ENCODE data around the gene S100A14. TPM values are rescaled to one million over a fixed set of nuclear protein-coding genes. Genes with fewer than 3 reads are reported as not detected.

Gene S100A14
- total RNA-seq, 1 experiment from 2014 or later = 0.57 TPM

DNA sequence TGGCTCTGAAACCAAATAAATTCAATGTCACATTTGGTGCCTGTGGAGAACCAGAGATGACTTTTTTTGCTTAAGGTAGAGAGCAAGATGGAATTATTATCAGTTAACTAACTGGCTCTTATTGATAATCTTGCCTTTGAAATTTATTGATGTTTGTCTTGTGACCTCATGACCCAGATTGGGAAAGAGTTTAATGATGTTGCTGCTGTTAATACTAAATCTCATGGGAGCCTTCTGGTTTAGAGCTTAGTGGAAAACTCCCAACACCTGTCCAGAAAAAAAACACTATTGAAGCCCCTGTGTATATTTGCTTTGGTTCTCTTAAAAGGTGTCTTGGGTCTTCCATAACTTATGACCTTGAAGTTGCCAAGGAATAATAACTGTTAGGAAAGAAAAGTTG, 27.7 kb upstream of the S100A14 start:
- CTCF ChIA-PET = no interaction called here
- H3K36me3 ChIP-seq (ENCODE audit: control insufficient read depth, insufficient read depth, low read length) = peaks cover 48% of the 10 kb centered on the region
- in situ Hi-C loops (cut with HindIII; ENCODE audit: low pct_unique_long_range_greater_than_20kb, low sequenced_read_pairs) = no loop called here

DNA sequence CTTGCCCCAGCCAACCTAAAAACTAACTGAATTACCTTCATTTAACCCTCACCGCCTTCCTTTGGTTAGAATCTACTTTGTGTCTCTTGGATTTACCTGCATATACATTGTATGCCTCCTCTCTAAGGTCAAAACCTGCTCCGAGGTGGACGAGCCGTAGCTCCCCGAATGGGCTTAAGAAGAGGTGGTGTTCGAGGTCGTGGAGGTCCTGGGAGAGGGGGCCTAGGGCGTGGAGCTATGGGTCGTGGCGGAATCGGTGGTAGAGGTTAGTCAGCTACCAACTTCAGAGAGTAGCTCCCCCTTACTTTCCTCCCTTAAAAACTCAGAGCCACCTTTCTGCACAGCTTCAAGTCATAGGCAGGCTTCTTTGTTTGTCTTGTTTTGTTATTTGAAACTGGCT, 27.0 kb upstream of the S100A14 start:
- Histone ChIP-seq H3K36me3 (ENCODE audit: control insufficient read depth, insufficient read depth, low read length) (peaks cover 53% of the 10 kb centered on the region), H3K4me1 (ENCODE audit: control insufficient read depth, insufficient read depth, low read length) (no peaks in the 10 kb centered on the region), H3K27me3 (ENCODE audit: control insufficient read depth, insufficient read depth, low read length) (no peaks in the 10 kb centered on the region), H3K4me3 (ENCODE audit: low read depth in 2 of 2, low read length in 2 of 2) (no peak overlapping the region), H3K27ac (ENCODE audit: low read length) (no peak overlapping the region), H3K9me3 (ENCODE audit: control insufficient read depth, insufficient read depth, low read depth, low read length) (no peaks in the 10 kb centered on the region)
- ChIA-PET POLR2A (interaction anchor here (1.0 kb wide), 1 partner anchor 9 kb away, joined by 4 read pairs; the partner anchor contains the start of gene CHTOP), CTCF (no interaction called here)
- TF ChIP-seq POLR2AphosphoS5 (IDR thresholded peaks at IDR 0.05; ENCODE audit: low read depth, low read length) = no peak
- TF ChIP-seq, protein P1, sequence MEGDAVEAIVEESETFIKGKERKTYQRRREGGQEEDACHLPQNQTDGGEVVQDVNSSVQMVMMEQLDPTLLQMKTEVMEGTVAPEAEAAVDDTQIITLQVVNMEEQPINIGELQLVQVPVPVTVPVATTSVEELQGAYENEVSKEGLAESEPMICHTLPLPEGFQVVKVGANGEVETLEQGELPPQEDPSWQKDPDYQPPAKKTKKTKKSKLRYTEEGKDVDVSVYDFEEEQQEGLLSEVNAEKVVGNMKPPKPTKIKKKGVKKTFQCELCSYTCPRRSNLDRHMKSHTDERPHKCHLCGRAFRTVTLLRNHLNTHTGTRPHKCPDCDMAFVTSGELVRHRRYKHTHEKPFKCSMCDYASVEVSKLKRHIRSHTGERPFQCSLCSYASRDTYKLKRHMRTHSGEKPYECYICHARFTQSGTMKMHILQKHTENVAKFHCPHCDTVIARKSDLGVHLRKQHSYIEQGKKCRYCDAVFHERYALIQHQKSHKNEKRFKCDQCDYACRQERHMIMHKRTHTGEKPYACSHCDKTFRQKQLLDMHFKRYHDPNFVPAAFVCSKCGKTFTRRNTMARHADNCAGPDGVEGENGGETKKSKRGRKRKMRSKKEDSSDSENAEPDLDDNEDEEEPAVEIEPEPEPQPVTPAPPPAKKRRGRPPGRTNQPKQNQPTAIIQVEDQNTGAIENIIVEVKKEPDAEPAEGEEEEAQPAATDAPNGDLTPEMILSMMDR (IDR thresholded peaks at IDR 0.05) = no peak
- TF ChIP-seq TCF7L2 (IDR thresholded peaks at IDR 0.05; ENCODE audit: low read depth, low read length) = no peak
- TF ChIP-seq SIN3A (IDR thresholded peaks at IDR 0.05; ENCODE audit: borderline replicate concordance, insufficient read depth, low read depth, low read length) = no peak
- TF ChIP-seq, protein P2, sequence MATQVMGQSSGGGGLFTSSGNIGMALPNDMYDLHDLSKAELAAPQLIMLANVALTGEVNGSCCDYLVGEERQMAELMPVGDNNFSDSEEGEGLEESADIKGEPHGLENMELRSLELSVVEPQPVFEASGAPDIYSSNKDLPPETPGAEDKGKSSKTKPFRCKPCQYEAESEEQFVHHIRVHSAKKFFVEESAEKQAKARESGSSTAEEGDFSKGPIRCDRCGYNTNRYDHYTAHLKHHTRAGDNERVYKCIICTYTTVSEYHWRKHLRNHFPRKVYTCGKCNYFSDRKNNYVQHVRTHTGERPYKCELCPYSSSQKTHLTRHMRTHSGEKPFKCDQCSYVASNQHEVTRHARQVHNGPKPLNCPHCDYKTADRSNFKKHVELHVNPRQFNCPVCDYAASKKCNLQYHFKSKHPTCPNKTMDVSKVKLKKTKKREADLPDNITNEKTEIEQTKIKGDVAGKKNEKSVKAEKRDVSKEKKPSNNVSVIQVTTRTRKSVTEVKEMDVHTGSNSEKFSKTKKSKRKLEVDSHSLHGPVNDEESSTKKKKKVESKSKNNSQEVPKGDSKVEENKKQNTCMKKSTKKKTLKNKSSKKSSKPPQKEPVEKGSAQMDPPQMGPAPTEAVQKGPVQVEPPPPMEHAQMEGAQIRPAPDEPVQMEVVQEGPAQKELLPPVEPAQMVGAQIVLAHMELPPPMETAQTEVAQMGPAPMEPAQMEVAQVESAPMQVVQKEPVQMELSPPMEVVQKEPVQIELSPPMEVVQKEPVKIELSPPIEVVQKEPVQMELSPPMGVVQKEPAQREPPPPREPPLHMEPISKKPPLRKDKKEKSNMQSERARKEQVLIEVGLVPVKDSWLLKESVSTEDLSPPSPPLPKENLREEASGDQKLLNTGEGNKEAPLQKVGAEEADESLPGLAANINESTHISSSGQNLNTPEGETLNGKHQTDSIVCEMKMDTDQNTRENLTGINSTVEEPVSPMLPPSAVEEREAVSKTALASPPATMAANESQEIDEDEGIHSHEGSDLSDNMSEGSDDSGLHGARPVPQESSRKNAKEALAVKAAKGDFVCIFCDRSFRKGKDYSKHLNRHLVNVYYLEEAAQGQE (IDR thresholded peaks at IDR 0.05; ENCODE audit: insufficient read depth in 1 of 2, low read depth in 2 of 2, low read length in 1 of 2) = no peak
- DNase-seq (ENCODE audit: low read depth, low spot score) (no peak), ATAC-seq (no peak)
- intact Hi-C loops (cut with micrococcal nuclease; ENCODE audit: unreplicated experiment) = no loop called here
- in situ Hi-C loops (cut with HindIII; ENCODE audit: low pct_unique_long_range_greater_than_20kb, low sequenced_read_pairs) = no loop called here
- BruUV-seq (replicated peaks) = no TSS peak

More for the DNA sequence above, 27.7 kb upstream of the S100A14 start:
- POLR2A ChIA-PET = interaction anchor here (0.6 to 1.0 kb wide), 2 partner anchors 10 to 222 kb away, joined by 3 to 7 read pairs; partner anchors contain the start of gene CHTOP
- Histone ChIP-seq H3K4me1 (ENCODE audit: control insufficient read depth, insufficient read depth, low read length) (no peaks in the 10 kb centered on the region), H3K9me3 (ENCODE audit: control insufficient read depth, insufficient read depth, low read depth, low read length) (no peaks in the 10 kb centered on the region), H3K4me3 (ENCODE audit: low read depth in 2 of 2, low read length in 2 of 2) (no peak overlapping the region), H3K27ac (ENCODE audit: low read length) (no peak overlapping the region), H3K27me3 (ENCODE audit: control insufficient read depth, insufficient read depth, low read length) (no peaks in the 10 kb centered on the region)
- TF ChIP-seq, protein P1 (IDR thresholded peaks at IDR 0.05) = no peak
- TF ChIP-seq SIN3A (IDR thresholded peaks at IDR 0.05; ENCODE audit: borderline replicate concordance, insufficient read depth, low read depth, low read length) = no peak
- TF ChIP-seq POLR2AphosphoS5 (IDR thresholded peaks at IDR 0.05; ENCODE audit: low read depth, low read length) = no peak
- no peak for TF ChIP-seq TCF7L2 (IDR thresholded peaks at IDR 0.05; ENCODE audit: low read depth, low read length)
- TF ChIP-seq, protein P2 (IDR thresholded peaks at IDR 0.05; ENCODE audit: insufficient read depth in 1 of 2, low read depth in 2 of 2, low read length in 1 of 2) = no peak
- ATAC-seq (no peak), DNase-seq (ENCODE audit: low read depth, low spot score) (no peak)
- BruUV-seq (replicated peaks) = TSS peak; percentile 7
- intact Hi-C loops (cut with micrococcal nuclease; ENCODE audit: unreplicated experiment) = no loop called here

Measured in Panc1 (cell line).